ENCODE measurements around the gene IL34.

IL34 gene

DNA sequence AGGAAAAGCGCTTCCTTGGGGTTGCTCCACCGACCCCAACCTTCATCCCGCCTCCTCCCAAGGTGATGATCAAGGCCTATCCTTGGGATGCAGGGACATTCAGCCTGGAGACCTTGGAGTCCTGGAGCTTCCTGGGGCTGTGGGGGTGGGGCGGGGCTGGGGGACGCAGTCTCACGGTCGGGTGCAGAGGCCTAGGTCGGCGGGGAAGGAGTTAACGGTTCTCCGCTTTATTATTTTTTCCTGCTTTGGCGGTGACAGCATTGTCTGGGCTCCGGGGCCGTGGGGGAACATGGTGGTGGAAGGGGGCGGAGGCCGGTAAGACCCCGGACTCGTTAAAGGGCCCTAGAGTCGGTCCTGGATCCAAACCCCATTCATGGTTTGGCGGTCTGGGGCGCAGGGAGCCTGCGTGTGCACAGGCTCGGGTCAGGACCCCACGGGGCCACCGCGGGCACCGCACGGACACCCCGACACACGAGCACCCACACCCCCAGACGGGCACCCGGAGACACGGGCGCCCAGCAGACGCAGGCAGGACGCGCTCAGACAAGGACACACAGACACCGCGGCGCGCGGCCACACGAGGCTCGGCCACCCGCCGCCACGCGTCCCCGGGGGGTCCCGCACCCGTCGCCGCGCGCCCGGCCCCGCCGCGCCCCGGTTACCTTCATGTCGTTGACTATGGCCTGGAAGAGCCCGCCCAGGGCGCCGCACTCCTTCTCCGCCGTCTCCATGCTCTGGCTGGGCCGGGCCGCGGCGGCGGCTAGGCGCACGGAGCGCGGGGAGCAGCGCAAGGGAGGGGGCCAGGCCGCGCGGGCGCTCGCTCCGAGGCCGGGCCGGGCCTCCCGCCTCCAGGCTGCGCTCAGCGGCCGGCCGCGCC, 38.9 kb downstream of the IL34 start:
- H3K36me3 ChIP-seq (replicated peaks in 1 of 2; ENCODE audit: control insufficient read depth in 2 of 2, insufficient read depth in 2 of 2, low read length in 2 of 2), result peaks cover 4 to 19% of the 10 kb centered on the region in 2 donors
- peak overlapping the region; percentile 4 for H3K27ac ChIP-seq (replicated peaks; ENCODE audit: low read length)
- H3K23ac ChIP-seq (ENCODE audit: low read depth, low read length, poor library complexity), result peak overlapping the region; percentile 68
- no peak overlapping the region for H4K91ac ChIP-seq (ENCODE audit: low read depth, low read length, poor library complexity)
- H3K4ac ChIP-seq (ENCODE audit: low read length), result no peak overlapping the region
- H2BK5ac ChIP-seq (ENCODE audit: low read length), result no peak overlapping the region
- peak overlapping the region; percentile 89 for H2AK5ac ChIP-seq (ENCODE audit: low read depth, low read length)
- H3K14ac ChIP-seq (ENCODE audit: low read length), result peak overlapping the region; percentile 97
- H3K27me3 ChIP-seq (ENCODE audit: control insufficient read depth in 3 of 3, insufficient read depth in 3 of 3, low read depth in 1 of 3, low read length in 3 of 3), result no peaks in the 10 kb centered on the region
- H3K79me1 ChIP-seq (ENCODE audit: low read depth, low read length), result peaks cover 23% of the 10 kb centered on the region
- peaks cover 0 to 2% of the 10 kb centered on the region in 2 donors for H3K9me3 ChIP-seq (replicated peaks in 1 of 2; ENCODE audit: control insufficient read depth in 2 of 2, insufficient read depth in 1 of 2, low read depth in 1 of 2, low read length in 2 of 2)
- peak overlapping the region; percentile 94 for H3K9ac ChIP-seq (ENCODE audit: low read depth, low read length, poor library complexity)
- H2BK12ac ChIP-seq (ENCODE audit: low read length), result peak overlapping the region; percentile 58
- peak overlapping the region; percentile 97 for H3K18ac ChIP-seq (ENCODE audit: low read length)
- H2BK15ac ChIP-seq (ENCODE audit: low read length), result no peak overlapping the region
- H2BK120ac ChIP-seq (ENCODE audit: low read depth, low read length), result no peak overlapping the region
- peaks cover 27 to 32% of the 10 kb centered on the region in 2 donors for H3K4me1 ChIP-seq (ENCODE audit: control insufficient read depth in 2 of 2, insufficient read depth in 1 of 2, low read depth in 1 of 2, low read length in 2 of 2)
- peak overlapping the region; percentile 95 for H3K4me2 ChIP-seq (ENCODE audit: insufficient read depth, low read length, poor library complexity, severe bottlenecking)
- no peak for DNase-seq (ENCODE audit: low spot score)
- H3K4me3 ChIP-seq (ENCODE audit: low read length in 2 of 2), result peak overlapping the region; percentile 92
- WGBS, 2 donors (ENCODE audit: extremely low coverage in 2 of 2, insufficient read length in 2 of 2, insufficient replicate concordance in 1 of 2), result no CpG with 5 or more reads among the region's 90 CpGs
- H4K8ac ChIP-seq (ENCODE audit: low read depth, low read length), result no peak overlapping the region
- peak overlapping the region; percentile 86 for H2AFZ ChIP-seq (ENCODE audit: low read length)

DNA sequence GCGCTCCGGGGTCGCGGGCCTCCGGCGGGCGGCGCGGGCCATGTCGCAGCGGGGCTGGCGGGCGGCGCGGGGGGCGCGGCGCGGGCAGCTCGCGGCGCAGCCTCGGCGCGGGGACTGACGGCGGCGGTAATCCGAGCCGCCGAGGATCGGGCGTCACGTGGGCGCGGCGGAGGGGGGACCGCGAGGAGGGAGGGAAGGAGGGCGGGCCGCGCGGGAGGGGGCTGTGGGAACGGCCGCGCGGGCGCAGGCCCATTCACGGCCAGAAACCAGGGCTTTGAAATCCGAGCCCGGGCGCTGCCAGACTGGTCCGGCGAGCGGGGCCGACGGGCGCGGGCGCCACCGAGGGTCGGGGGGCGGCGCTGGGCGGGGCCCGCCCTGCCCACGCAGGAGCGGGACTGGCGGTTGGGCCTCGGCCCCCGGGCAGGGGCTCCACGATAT, 39.6 kb downstream of the IL34 start, which contains the start of gene MTSS2:
Gene MTSS2, minus strand, starts transcription at position 116 of the 438 bp plus-strand sequence. CDS start 262 bp downstream, outside the sequence.
- Histone ChIP-seq H2BK15ac (ENCODE audit: low read length) (peak within 1 kb of the TSS; percentile 99), H3K18ac (ENCODE audit: low read length) (peak within 1 kb of the TSS; percentile 99), H2BK12ac (ENCODE audit: low read length) (peak within 1 kb of the TSS; percentile 58), H3K36me3 (replicated peaks in 1 of 2; ENCODE audit: control insufficient read depth in 2 of 2, insufficient read depth in 2 of 2, low read length in 2 of 2) (peaks cover 3 to 13% of the 10 kb centered on the region in 2 donors), H3K4me1 (ENCODE audit: control insufficient read depth in 2 of 2, insufficient read depth in 1 of 2, low read depth in 1 of 2, low read length in 2 of 2) (peaks cover 27 to 30% of the 10 kb centered on the region in 2 donors), H4K8ac (ENCODE audit: low read depth, low read length) (no peak within 1 kb of the TSS), H4K91ac (ENCODE audit: low read depth, low read length, poor library complexity) (peak within 1 kb of the TSS; percentile 22), H3K27me3 (ENCODE audit: control insufficient read depth in 3 of 3, insufficient read depth in 3 of 3, low read depth in 1 of 3, low read length in 3 of 3) (no peaks in the 10 kb centered on the region), H3K14ac (ENCODE audit: low read length) (peak within 1 kb of the TSS; percentile 97), H2AFZ (ENCODE audit: low read length) (peak within 1 kb of the TSS; percentile 88), H3K4me2 (ENCODE audit: insufficient read depth, low read length, poor library complexity, severe bottlenecking) (peak within 1 kb of the TSS; percentile 95), H3K4ac (ENCODE audit: low read length) (peak within 1 kb of the TSS; percentile 77), H3K9me3 (replicated peaks in 1 of 2; ENCODE audit: control insufficient read depth in 2 of 2, insufficient read depth in 1 of 2, low read depth in 1 of 2, low read length in 2 of 2) (peaks cover 0 to 2% of the 10 kb centered on the region in 2 donors), H2BK120ac (ENCODE audit: low read depth, low read length) (peak within 1 kb of the TSS; percentile 70), H3K79me1 (ENCODE audit: low read depth, low read length) (peaks cover 19% of the 10 kb centered on the region), H2BK5ac (ENCODE audit: low read length) (peak within 1 kb of the TSS; percentile 84), H3K4me3 (ENCODE audit: low read length in 2 of 2) (peak within 1 kb of the TSS; percentile 92), H3K9ac (ENCODE audit: low read depth, low read length, poor library complexity) (peak within 1 kb of the TSS; percentile 94), H2AK5ac (ENCODE audit: low read depth, low read length) (peak within 1 kb of the TSS; percentile 100), H3K27ac (replicated peaks; ENCODE audit: low read length) (peak within 1 kb of the TSS; percentile 20), H3K23ac (ENCODE audit: low read depth, low read length, poor library complexity) (peak within 1 kb of the TSS; percentile 68)
- DNase-seq (ENCODE audit: low spot score), result peak; percentile 84
- no CpG with 5 or more reads among the region's 72 CpGs for WGBS, 2 donors (ENCODE audit: extremely low coverage in 2 of 2, insufficient read length in 2 of 2, insufficient replicate concordance in 1 of 2)

DNA sequence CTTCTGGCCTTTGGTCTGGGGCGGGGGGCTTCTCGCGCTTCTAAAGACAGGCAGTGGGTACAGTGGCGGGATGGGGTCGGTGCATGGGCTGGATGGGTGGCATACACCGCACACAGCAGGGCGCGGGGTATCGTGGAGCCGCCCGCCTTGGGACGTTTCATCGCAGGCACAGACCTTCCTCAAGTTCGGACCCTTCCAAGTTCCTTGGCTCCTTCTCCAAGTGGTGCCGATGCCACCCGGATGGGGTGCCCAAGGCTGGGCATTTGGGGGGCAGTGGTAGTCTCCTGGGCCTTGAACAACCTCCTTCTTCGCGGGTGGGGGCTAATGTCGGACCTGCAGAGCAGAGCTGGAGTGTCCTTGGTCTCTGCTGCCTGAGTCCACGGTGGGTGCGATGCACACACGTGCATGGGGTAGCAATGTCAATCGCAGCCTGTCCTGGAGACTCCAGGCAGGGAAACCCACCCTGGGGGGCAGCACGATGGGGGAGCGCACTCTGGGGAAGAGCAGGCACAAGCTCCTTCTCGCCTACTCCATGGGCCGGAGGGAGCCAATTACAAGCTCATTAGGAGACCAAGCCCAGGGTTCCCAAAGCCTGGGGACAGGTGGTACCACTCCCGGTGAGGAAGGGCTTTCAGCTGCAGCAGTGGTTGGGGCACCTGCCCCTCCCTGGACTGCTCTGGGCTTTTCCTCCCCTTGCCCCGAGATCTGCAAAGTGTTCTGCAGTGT, 40.2 kb downstream of the IL34 start:
- Histone ChIP-seq H2AK5ac (ENCODE audit: low read depth, low read length) (peak overlapping the region; percentile 100), H2AFZ (ENCODE audit: low read length) (peak overlapping the region; percentile 88), H3K9me3 (replicated peaks in 1 of 2; ENCODE audit: control insufficient read depth in 2 of 2, insufficient read depth in 1 of 2, low read depth in 1 of 2, low read length in 2 of 2) (peaks cover 0 to 2% of the 10 kb centered on the region in 2 donors), H3K18ac (ENCODE audit: low read length) (peak overlapping the region; percentile 99), H2BK5ac (ENCODE audit: low read length) (peak overlapping the region; percentile 84), H3K4me3 (ENCODE audit: low read length in 2 of 2) (peak overlapping the region; percentile 65 to 92), H4K8ac (ENCODE audit: low read depth, low read length) (no peak overlapping the region), H3K79me1 (ENCODE audit: low read depth, low read length) (peaks cover 13% of the 10 kb centered on the region), H3K9ac (ENCODE audit: low read depth, low read length, poor library complexity) (peak overlapping the region; percentile 50), H3K4me1 (ENCODE audit: control insufficient read depth in 2 of 2, insufficient read depth in 1 of 2, low read depth in 1 of 2, low read length in 2 of 2) (peaks cover 30 to 31% of the 10 kb centered on the region in 2 donors), H2BK120ac (ENCODE audit: low read depth, low read length) (peak overlapping the region; percentile 70), H3K23ac (ENCODE audit: low read depth, low read length, poor library complexity) (peak overlapping the region; percentile 68), H2BK12ac (ENCODE audit: low read length) (peak overlapping the region; percentile 11), H3K27me3 (ENCODE audit: control insufficient read depth in 3 of 3, insufficient read depth in 3 of 3, low read depth in 1 of 3, low read length in 3 of 3) (no peaks in the 10 kb centered on the region), H2BK15ac (ENCODE audit: low read length) (peak overlapping the region; percentile 99), H3K27ac (replicated peaks; ENCODE audit: low read length) (peak overlapping the region; percentile 20), H3K14ac (ENCODE audit: low read length) (peak overlapping the region; percentile 49), H3K4ac (ENCODE audit: low read length) (peak overlapping the region; percentile 77), H3K36me3 (replicated peaks in 1 of 2; ENCODE audit: control insufficient read depth in 2 of 2, insufficient read depth in 2 of 2, low read length in 2 of 2) (peaks cover 3 to 11% of the 10 kb centered on the region in 2 donors), H4K91ac (ENCODE audit: low read depth, low read length, poor library complexity) (peak overlapping the region; percentile 22), H3K4me2 (ENCODE audit: insufficient read depth, low read length, poor library complexity, severe bottlenecking) (peak overlapping the region; percentile 95)
- WGBS, 2 donors (ENCODE audit: extremely low coverage in 2 of 2, insufficient read length in 2 of 2, insufficient replicate concordance in 1 of 2), result no CpG with 5 or more reads among the region's 29 CpGs
- no peak for DNase-seq (ENCODE audit: low spot score)

Measured in neuronal stem cell (in vitro differentiated cells).